HEK293T (cell line): ENCODE measurements around the gene PLXDC1.
A peak's percentile ranks its signal among the peaks of the same experiment; 100 is the strongest.

Experiments
- CTCF ChIA-PET: fragments of 350-600 bp; formaldehyde crosslinking; extraction: SDS; loops from one replicate; lab custom pipeline; 2021; ENCODE audit warnings: antibody characterized with exemption, inconsistent platforms; lab: Yijun Ruan, JAX
- POLR2A ChIA-PET: fragments of 350-600 bp; formaldehyde crosslinking; extraction: SDS; loops from one replicate; lab custom pipeline; 2020; ENCODE audit warnings: antibody characterized with exemption, inconsistent platforms; lab: Yijun Ruan, JAX
- DNase-seq: peaks from one replicate; pipeline ENCODE4 v3.0.0; 2012; ENCODE audit warnings: mixed read lengths; ENCODE audit errors: extremely low spot score
- ARNT ChIP-seq: fragments of 450-650 bp; IDR thresholded peaks from 2 replicates; pipeline ENCODE4 v1.6.1; 2017; ENCODE audit warnings: mild to moderate bottlenecking
- BHLHE40 ChIP-seq: fragments of 450-650 bp; IDR thresholded peaks from 2 replicates; pipeline ENCODE4 v1.6.1; 2016; ENCODE audit warnings: mild to moderate bottlenecking, moderate library complexity, borderline replicate concordance
- CTBP1 ChIP-seq: fragments of 450-650 bp; IDR thresholded peaks from 2 replicates; pipeline ENCODE4 v1.6.1; 2016; ENCODE audit warnings: borderline replicate concordance
- ELF4 ChIP-seq: fragments of 450-650 bp; IDR thresholded peaks from 2 replicates; pipeline ENCODE4 v1.6.1; 2017; ENCODE audit warnings: antibody characterized with exemption
- FOXA1 ChIP-seq: fragments of 450-650 bp; IDR thresholded peaks from 2 replicates; pipeline ENCODE4 v1.6.1; 2016; ENCODE audit warnings: mild to moderate bottlenecking
- FOXK2 ChIP-seq: fragments of 450-650 bp; IDR thresholded peaks from 2 replicates; pipeline ENCODE4 v1.6.1; 2016; ENCODE audit warnings: mild to moderate bottlenecking
- FOXM1 ChIP-seq: fragments of 450-650 bp; IDR thresholded peaks from 2 replicates; pipeline ENCODE4 v1.6.1; 2017; ENCODE audit warnings: mild to moderate bottlenecking, borderline replicate concordance
- HDGF ChIP-seq: fragments of 450-650 bp; IDR thresholded peaks from 2 replicates; pipeline ENCODE4 v1.6.1; 2017; ENCODE audit warnings: antibody characterized with exemption, borderline replicate concordance
- L3MBTL2 ChIP-seq: fragments of 450-650 bp; conservative IDR thresholded peaks from 2 replicates; pipeline ENCODE4 v1.6.1; 2016; ENCODE audit warnings: mild to moderate bottlenecking
- LEF1 ChIP-seq: fragments of 450-650 bp; IDR thresholded peaks from 2 replicates; pipeline ENCODE4 v1.6.1; 2017; ENCODE audit warnings: mild to moderate bottlenecking, borderline replicate concordance
- NFRKB ChIP-seq: fragments of 450-650 bp; IDR thresholded peaks from 2 replicates; pipeline ENCODE4 v1.6.1; 2016; ENCODE audit warnings: mild to moderate bottlenecking, moderate library complexity
- PKNOX1 ChIP-seq: fragments of 450-650 bp; IDR thresholded peaks from 2 replicates; pipeline ENCODE4 v1.6.1; 2016
- SP1 ChIP-seq: fragments of 450-650 bp; IDR thresholded peaks from 2 replicates; pipeline ENCODE4 v1.6.1; 2017
- SUZ12 ChIP-seq: fragments of 450-650 bp; IDR thresholded peaks from 2 replicates; pipeline ENCODE4 v1.6.1; 2016; ENCODE audit warnings: mild to moderate bottlenecking
- TARDBP ChIP-seq: fragments of 450-650 bp; IDR thresholded peaks from 2 replicates; pipeline ENCODE4 v1.6.1; 2016
- ZNF384 ChIP-seq: fragments of 450-650 bp; IDR thresholded peaks from 2 replicates; pipeline ENCODE4 v1.6.1; 2016

The PLXDC1 gene

GRCh38 chr17:39151150-39151942, at the start of gene PLXDC1:
Gene PLXDC1 (minus strand): TSS chr17:39151637. CDS start chr17:39151437, 200 bp downstream.
- CTCF ChIA-PET: interaction anchor here (0.7 to 1.3 kb wide), 2 partner anchors 167 to 169 kb away, joined by 3 to 6 read pairs; no protein-coding TSS in a partner anchor
- no peak for DNase-seq
- POLR2A ChIA-PET: interaction anchor here (3.8 kb wide), 1 partner anchor 13 kb away, joined by 22 read pairs; no protein-coding TSS in a partner anchor
- TF ChIP-seq HDGF: no peak
- TF ChIP-seq FOXA1: no peak
- TF ChIP-seq LEF1: no peak
- TF ChIP-seq ARNT: no peak
- no peak for TF ChIP-seq PKNOX1
- no peak for TF ChIP-seq ELF4
- no peak for TF ChIP-seq TARDBP
- no peak for TF ChIP-seq FOXK2
- TF ChIP-seq FOXM1: no peak
- TF ChIP-seq BHLHE40: no peak
- no peak for TF ChIP-seq CTBP1
- TF ChIP-seq SUZ12: no peak
- no peak for TF ChIP-seq L3MBTL2
- TF ChIP-seq ZNF384: no peak
- no peak for TF ChIP-seq SP1
- no peak for TF ChIP-seq NFRKB

GRCh38 chr17:39200957-39201510, 49.6 kb upstream of the PLXDC1 start:
- no peak for DNase-seq
- ChIA-PET POLR2A (interaction anchor here (1.7 to 2.4 kb wide), 3 partner anchors 13 to 200 kb away, joined by 11 to 35 read pairs (median 24); partner anchors contain the start of gene FBXL20), CTCF (no interaction called here)
- TF ChIP-seq BHLHE40: no peak
- TF ChIP-seq ZNF384: no peak
- no peak for TF ChIP-seq ELF4
- no peak for TF ChIP-seq SUZ12

- no peak for TF ChIP-seq HDGF
- TF ChIP-seq FOXM1: no peak
- no peak for TF ChIP-seq ZNF384
- no peak for TF ChIP-seq FOXA1
- TF ChIP-seq ARNT: no peak
- no peak for TF ChIP-seq NFRKB
- TF ChIP-seq ELF4: peak; percentile 54
- no peak for TF ChIP-seq FOXK2
- TF ChIP-seq PKNOX1: no peak
- no peak for TF ChIP-seq CTBP1
- TF ChIP-seq LEF1: no peak
- no peak for TF ChIP-seq TARDBP
- no peak for TF ChIP-seq SP1
- TF ChIP-seq SUZ12: no peak
- peak; percentile 91 for TF ChIP-seq BHLHE40
- 0 out of 2 replicates have a peak, but pooled peaks have one; percentile 19 for TF ChIP-seq L3MBTL2
- DNase-seq: peak; percentile 71
- CTCF ChIA-PET: interaction anchor here (0.5 to 1.7 kb wide), 8 partner anchors 8 to 143 kb away, joined by 3 to 7 read pairs (median 4); no protein-coding TSS in a partner anchor
- POLR2A ChIA-PET: interaction anchor here (0.6 to 3.0 kb wide), 53 partner anchors 9 to 500 kb away, joined by 3 to 36 read pairs (median 6); partner anchors contain the start of genes ARL5C, CDK12, ERBB2 and FBXL20
These were observed 48.8 kb upstream of the PLXDC1 start, which contains the start of gene RPL19 for GRCh38 chr17:39200070-39200879. Gene RPL19 (plus strand): TSS chr17:39200283. CDS start chr17:39200345, 62 bp downstream.

- ChIA-PET POLR2A (interaction anchor here (0.6 to 3.0 kb wide), 54 partner anchors 9 to 500 kb away, joined by 3 to 36 read pairs (median 6); partner anchors contain the start of genes ARL5C, CDK12, ERBB2 and FBXL20), CTCF (interaction anchor here (0.5 to 1.7 kb wide), 8 partner anchors 9 to 142 kb away, joined by 3 to 7 read pairs (median 4); no protein-coding TSS in a partner anchor)
- peak; percentile 84 for DNase-seq
- TF ChIP-seq L3MBTL2 (peak; percentile 52; the same call in 1 of the 2 replicates), HDGF (no peak), ELF4 (peak; percentile 94), SUZ12 (no peak)
These were observed 48.3 kb upstream of the PLXDC1 start for GRCh38 chr17:39199820-39200069.

- TF ChIP-seq ZNF384 (no peak), FOXM1 (no peak), ARNT (no peak), NFRKB (no peak), BHLHE40 (no peak), LEF1 (no peak), HDGF (no peak), CTBP1 (no peak), TARDBP (no peak), L3MBTL2 (no peak), ELF4 (no peak)
- CTCF ChIA-PET: interaction anchor here (0.6 to 0.7 kb wide), 4 partner anchors 25 to 215 kb away, joined by 3 to 7 read pairs (median 4); no protein-coding TSS in a partner anchor
- DNase-seq: no peak
- POLR2A ChIA-PET: interaction anchor here (3.0 kb wide), 1 partner anchor 42 kb away, joined by 32 read pairs; no protein-coding TSS in a partner anchor
These were observed 46.7 kb upstream of the PLXDC1 start for GRCh38 chr17:39198186-39198566.
